Measurements from ENCODE around the gene ZNF205. TPM values are rescaled to one million over a fixed set of nuclear protein-coding genes. Genes with fewer than 3 reads are reported as not detected.

ZNF205 gene
- total RNA-seq, 1 donor from 2014 or later, result 14.2 TPM

- DNase-seq (ENCODE audit: low spot score), result no peak
Measured at GRCh38 chr16:3084969-3085670, 27.3 kb upstream of the ZNF205 start.

GRCh38 chr16:3085868-3086595, 26.4 kb upstream of the ZNF205 start:
- DNase-seq (ENCODE audit: low spot score), result no peak

- no peak for DNase-seq (ENCODE audit: low spot score)
Measured at GRCh38 chr16:3086596-3087242, 25.7 kb upstream of the ZNF205 start.

GRCh38 chr16:3087243-3088235, 24.8 kb upstream of the ZNF205 start:
- DNase-seq (ENCODE audit: low spot score), result no peak

GRCh38 chr16:3088450-3088849, 23.9 kb upstream of the ZNF205 start:
- DNase-seq (ENCODE audit: low spot score), result no peak

- no peak for DNase-seq (ENCODE audit: low spot score)
Measured at GRCh38 chr16:3088925-3089716, 23.3 kb upstream of the ZNF205 start.

GRCh38 chr16:3089717-3090592, 22.4 kb upstream of the ZNF205 start:
- no peak for DNase-seq (ENCODE audit: low spot score)

- no peak for DNase-seq (ENCODE audit: low spot score)
Measured at GRCh38 chr16:3091551-3091950, 20.8 kb upstream of the ZNF205 start.

GRCh38 chr16:3092501-3092941, 19.9 kb upstream of the ZNF205 start:
- DNase-seq (ENCODE audit: low spot score), result no peak

GRCh38 chr16:3094289-3095027, 17.9 kb upstream of the ZNF205 start:
- peak; percentile 37 for DNase-seq (ENCODE audit: low spot score)

- no peak for DNase-seq (ENCODE audit: low spot score)
Measured at GRCh38 chr16:3095869-3096268, 16.5 kb upstream of the ZNF205 start.

GRCh38 chr16:3096362-3096761, 16.0 kb upstream of the ZNF205 start:
- no peak for DNase-seq (ENCODE audit: low spot score)

- DNase-seq (ENCODE audit: low spot score), result no peak
Measured at GRCh38 chr16:3097266-3097665, 15.1 kb upstream of the ZNF205 start.

- no peak for DNase-seq (ENCODE audit: low spot score)
Measured at GRCh38 chr16:3098459-3099394, 13.7 kb upstream of the ZNF205 start, which contains the start of gene ZSCAN10. Gene ZSCAN10, minus strand, starts transcription at chr16:3099294. Its CDS starts 6,357 bp downstream, at chr16:3092937.

- DNase-seq (ENCODE audit: low spot score), result no peak
Measured at GRCh38 chr16:3099395-3099731, 13.0 kb upstream of the ZNF205 start.

- DNase-seq (ENCODE audit: low spot score), result peak; percentile 93
Measured at GRCh38 chr16:3099732-3100499, 12.5 kb upstream of the ZNF205 start.

Data from mucosa of gallbladder (tissue), 1 donor.